ENCODE data around the gene ZNF398.

Gene ZNF398

GRCh38 chr7:149153346-149153745 lies 6.1 kb downstream of the ZNF398 start:
- no peak for DNase-seq

- DNase-seq: no peak
These were observed 6.8 kb downstream of the ZNF398 start for GRCh38 chr7:149154056-149154455.

- DNase-seq: no peak
These were observed 9.6 kb downstream of the ZNF398 start for GRCh38 chr7:149156898-149157297.

GRCh38 chr7:149161241-149161848 lies 14.1 kb downstream of the ZNF398 start:
- no peak for DNase-seq

GRCh38 chr7:149166142-149166541 lies 18.9 kb downstream of the ZNF398 start:
- DNase-seq: no peak

- DNase-seq: no peak
These were observed 19.5 kb downstream of the ZNF398 start for GRCh38 chr7:149166630-149167352.

- no peak for DNase-seq
These were observed 24.8 kb downstream of the ZNF398 start for GRCh38 chr7:149171892-149172533.

- no peak for DNase-seq
These were observed 25.3 kb downstream of the ZNF398 start for GRCh38 chr7:149172534-149172920.

GRCh38 chr7:149175150-149175549 lies 27.9 kb downstream of the ZNF398 start:
- DNase-seq: no peak

GRCh38 chr7:149179241-149179640 lies 32.0 kb downstream of the ZNF398 start:
- DNase-seq: no peak

- no peak for DNase-seq
These were observed 33.6 kb downstream of the ZNF398 start for GRCh38 chr7:149180722-149181449.

GRCh38 chr7:149181450-149181790 lies 34.2 kb downstream of the ZNF398 start:
- DNase-seq: no peak

GRCh38 chr7:149184274-149184673 lies 37.0 kb downstream of the ZNF398 start:
- DNase-seq: no peak

- no peak for DNase-seq
These were observed 41.0 kb downstream of the ZNF398 start for GRCh38 chr7:149188213-149188612.

GRCh38 chr7:149188637-149189259 lies 41.5 kb downstream of the ZNF398 start:
- no peak for DNase-seq

GRCh38 chr7:149191851-149192250 lies 44.6 kb downstream of the ZNF398 start:
- no peak for DNase-seq

- DNase-seq: no peak
These were observed 47.5 kb downstream of the ZNF398 start for GRCh38 chr7:149194799-149195179.

- peak; percentile 59 for DNase-seq
These were observed 48.2 kb downstream of the ZNF398 start, which contains the start of gene ZNF282 for GRCh38 chr7:149195180-149196150. ZNF282 (plus strand) TSS chr7:149195546; CDS start chr7:149195590, 44 bp downstream.

- DNase-seq: peak; percentile 5
These were observed 49.0 kb downstream of the ZNF398 start for GRCh38 chr7:149196151-149196704.

GRCh38 chr7:149196705-149197171 lies 49.5 kb downstream of the ZNF398 start:
- peak; percentile 5 for DNase-seq

GRCh38 chr7:149197675-149198074 lies 50.4 kb downstream of the ZNF398 start:
- DNase-seq: no peak

Measured in activated effector memory CD4-positive, alpha-beta T cell treated with Interleukin-2 at 50 U/mL for 16 hours (primary cell).